Calu3 (cell line): ENCODE results near the gene CASR. TPM values are rescaled to one million over a fixed set of nuclear protein-coding genes. Genes with fewer than 3 reads are reported as not detected.

Experiments used
- BruUV-seq: library from RNA; stranded (reverse); fragments of 400-500 nt; replicated peaks from 2 replicates; lab custom pipeline; 2021; lab: Mats Ljungman, UMichigan
- CTCF ChIA-PET: fragments of 300-600 bp; sonication (Branson Sonifier 250); formaldehyde crosslinking; loops from one replicate; lab custom pipeline; 2022; ENCODE audit warnings: antibody characterized with exemption; lab: Charles Lee
- DNase-seq: peaks from one replicate; pipeline ENCODE4 v3.0.0; 2022
- H3K27ac Mint-ChIP-seq: one replicate; pipeline ENCODE4 v1.8.0; 2022; ENCODE audit warnings: mixed read lengths; ENCODE audit not compliant: unreplicated experiment
- H3K27me3 Mint-ChIP-seq: one replicate; pipeline ENCODE4 v1.8.0; 2022; ENCODE audit warnings: mixed read lengths; ENCODE audit not compliant: unreplicated experiment
- H3K36me3 Mint-ChIP-seq: one replicate; pipeline ENCODE4 v1.8.0; 2022; ENCODE audit warnings: mild to moderate bottlenecking, moderate library complexity, mixed read lengths; ENCODE audit not compliant: insufficient read depth, unreplicated experiment
- H3K4me1 Mint-ChIP-seq: one replicate; pipeline ENCODE4 v1.8.0; 2022; ENCODE audit warnings: mild to moderate bottlenecking, low read depth, mixed read lengths; ENCODE audit not compliant: unreplicated experiment
- H3K4me3 Mint-ChIP-seq: one replicate; pipeline ENCODE4 v1.8.0; 2022; ENCODE audit warnings: mild to moderate bottlenecking, low read depth, moderate library complexity, mixed read lengths; ENCODE audit not compliant: unreplicated experiment
- H3K9me3 Mint-ChIP-seq: one replicate; pipeline ENCODE4 v1.8.0; 2022; ENCODE audit warnings: low read depth, mixed read lengths; ENCODE audit not compliant: unreplicated experiment
- CTCF ChIP-seq: fragments of 200-600 bp; IDR thresholded peaks from one replicate; pipeline ENCODE4 v1.8.0; 2022; ENCODE audit warnings: antibody characterized with exemption; ENCODE audit not compliant: unreplicated experiment
- intact Hi-C: fragments of 100-400 bp; cut with micrococcal nuclease; formaldehyde crosslinking; loops from one replicate; pipeline ENCODE4 v1.10.0; 2022; ENCODE audit not compliant: unreplicated experiment
- total RNA-seq: library from RNA; stranded (reverse); gene quantifications from 2 replicates; pipeline ENCODE4 v1.2.3, GENCODE V29; 2022

Gene CASR
- total RNA-seq, 1 experiment from 2014 or later: 2.3 TPM

- no peak overlapping the region for H3K4me3 Mint-ChIP-seq
Measured at GRCh38 chr3:122245513-122246174, 62.2 kb downstream of the CASR start.

GRCh38 chr3:122246199-122246598 lies 62.7 kb downstream of the CASR start:
- Mint-ChIP-seq H3K4me3 (no peak overlapping the region), H3K9me3 (no peaks in the 10 kb centered on the region), H3K36me3 (no peaks in the 10 kb centered on the region), H3K27me3 (no peaks in the 10 kb centered on the region), H3K4me1 (peaks cover 18% of the 10 kb centered on the region), H3K27ac (no peak overlapping the region)
- BruUV-seq: no TSS peak
- DNase-seq: no peak
- TF ChIP-seq CTCF: no peak
- CTCF ChIA-PET: no interaction called here
- intact Hi-C loops: loop anchor here (5.0 kb wide), 1 partner anchor 59 kb away; no protein-coding TSS in a partner anchor

More at GRCh38 chr3:122245513-122246174, 62.2 kb downstream of the CASR start:
- CTCF ChIA-PET: no interaction called here
- TF ChIP-seq CTCF: no peak
- Mint-ChIP-seq H3K36me3 (no peaks in the 10 kb centered on the region), H3K4me1 (peaks cover 12% of the 10 kb centered on the region), H3K27me3 (no peaks in the 10 kb centered on the region), H3K9me3 (no peaks in the 10 kb centered on the region), H3K27ac (no peak overlapping the region)
- peak; percentile 25 for DNase-seq
- no TSS peak for BruUV-seq
- intact Hi-C loops: loop anchor here (5.0 kb wide), 1 partner anchor 58 kb away; no protein-coding TSS in a partner anchor

- Mint-ChIP-seq H3K36me3 (no peaks in the 10 kb centered on the region), H3K4me1 (peaks cover 21% of the 10 kb centered on the region), H3K9me3 (no peaks in the 10 kb centered on the region), H3K4me3 (no peak overlapping the region), H3K27ac (no peak overlapping the region), H3K27me3 (no peaks in the 10 kb centered on the region)
- no peak for DNase-seq
- intact Hi-C loops: loop anchor here (5.0 kb wide), 1 partner anchor 60 kb away; no protein-coding TSS in a partner anchor
- no TSS peak for BruUV-seq
- CTCF ChIA-PET: no interaction called here
- TF ChIP-seq CTCF: no peak
Measured at GRCh38 chr3:122247087-122247824, 63.8 kb downstream of the CASR start.

- CTCF ChIA-PET: no interaction called here
- intact Hi-C loops: loop anchor here (5.0 kb wide), 1 partner anchor 61 kb away; no protein-coding TSS in a partner anchor
- H3K27me3 Mint-ChIP-seq: no peaks in the 10 kb centered on the region
- no TSS peak for BruUV-seq
- no peak for TF ChIP-seq CTCF
- DNase-seq: no peak
- no peaks in the 10 kb centered on the region for H3K9me3 Mint-ChIP-seq
- H3K36me3 Mint-ChIP-seq: no peaks in the 10 kb centered on the region
- peaks cover 21% of the 10 kb centered on the region for H3K4me1 Mint-ChIP-seq
- no peak overlapping the region for H3K4me3 Mint-ChIP-seq
- no peak overlapping the region for H3K27ac Mint-ChIP-seq
Measured at GRCh38 chr3:122247825-122248185, 64.3 kb downstream of the CASR start.
